Progenitor cell of endocrine pancreas (in vitro differentiated cells): Measurements from ENCODE around the gene TARS2. TPM values are rescaled to one million over a fixed set of nuclear protein-coding genes. Genes with fewer than 3 reads are reported as not detected.
A peak's percentile ranks its signal among the peaks of the same experiment; 100 is the strongest.

ENCODE experiments used
- DNase-seq: peaks from one replicate; pipeline ENCODE4 v3.0.0; 2021; ENCODE audit warnings: low spot score; ENCODE audit not compliant: unreplicated experiment
- H3K27ac Mint-ChIP-seq: 2 replicates; pipeline ENCODE4 v1.8.0; 2021; ENCODE audit warnings: mild to moderate bottlenecking, moderate library complexity, mixed read lengths
- H3K27me3 Mint-ChIP-seq: 2 replicates; pipeline ENCODE4 v1.8.0; 2021; ENCODE audit warnings: mixed read lengths
- H3K36me3 Mint-ChIP-seq: 2 replicates; pipeline ENCODE4 v1.8.0; 2022; ENCODE audit warnings: mixed read lengths; ENCODE audit not compliant: insufficient read depth
- H3K4me1 Mint-ChIP-seq: 2 replicates; pipeline ENCODE4 v1.8.0; 2021; ENCODE audit warnings: low read depth, mixed read lengths
- H3K4me3 Mint-ChIP-seq: 2 replicates; pipeline ENCODE4 v1.8.0; 2021; ENCODE audit warnings: low read depth, mild to moderate bottlenecking, moderate library complexity, mixed read lengths
- H3K9me3 Mint-ChIP-seq: 2 replicates; pipeline ENCODE4 v1.8.0; 2021; ENCODE audit warnings: low read depth, mixed read lengths
- total RNA-seq: library from RNA; stranded (reverse); gene quantifications from 2 replicates; pipeline ENCODE4 v1.2.1, GENCODE V29; 2021
- TF ChIP-seq, protein P1 (sequence below): fragments of 200-600 bp; sonication (generic); IDR thresholded peaks from one replicate; pipeline ENCODE4 v1.5.0; 2021; ENCODE audit warnings: antibody characterized with exemption, mild to moderate bottlenecking; ENCODE audit not compliant: unreplicated experiment

Gene TARS2
- total RNA-seq, 1 donor from 2014 or later: 30.8 TPM

GRCh38 chr1:150484431-150484830 is 2.8 kb upstream of the TARS2 start:
- H3K27me3 Mint-ChIP-seq: peaks cover 4% of the 10 kb centered on the region

DNA sequence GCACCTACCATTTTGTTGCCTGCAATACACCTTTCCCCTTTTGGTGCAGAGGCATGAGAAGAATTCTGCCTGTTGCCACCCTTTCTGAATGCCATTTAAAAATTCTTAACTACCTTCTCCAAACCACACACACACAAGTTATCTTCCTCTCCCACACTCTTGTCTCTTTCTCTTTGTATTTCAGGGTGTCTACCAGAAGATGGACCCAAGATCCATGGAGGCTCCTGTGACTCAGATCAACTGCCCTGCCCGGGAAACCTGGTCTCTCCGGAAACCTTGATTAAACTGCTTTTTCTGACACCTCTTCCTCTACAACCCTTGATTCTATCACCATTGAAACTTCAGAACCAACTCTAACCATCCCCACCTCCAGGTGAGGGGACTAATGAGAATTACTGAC is 2.4 kb upstream of the TARS2 start:
- Mint-ChIP-seq H3K27me3 (peaks cover 4% of the 10 kb centered on the region), H3K36me3 (peaks cover 2% of the 10 kb centered on the region), H3K4me1 (peaks cover 11% of the 10 kb centered on the region), H3K27ac (peak overlapping the region; percentile 43), H3K4me3 (no peak overlapping the region), H3K9me3 (no peaks in the 10 kb centered on the region)
- no peak for DNase-seq
- TF ChIP-seq, protein P1, sequence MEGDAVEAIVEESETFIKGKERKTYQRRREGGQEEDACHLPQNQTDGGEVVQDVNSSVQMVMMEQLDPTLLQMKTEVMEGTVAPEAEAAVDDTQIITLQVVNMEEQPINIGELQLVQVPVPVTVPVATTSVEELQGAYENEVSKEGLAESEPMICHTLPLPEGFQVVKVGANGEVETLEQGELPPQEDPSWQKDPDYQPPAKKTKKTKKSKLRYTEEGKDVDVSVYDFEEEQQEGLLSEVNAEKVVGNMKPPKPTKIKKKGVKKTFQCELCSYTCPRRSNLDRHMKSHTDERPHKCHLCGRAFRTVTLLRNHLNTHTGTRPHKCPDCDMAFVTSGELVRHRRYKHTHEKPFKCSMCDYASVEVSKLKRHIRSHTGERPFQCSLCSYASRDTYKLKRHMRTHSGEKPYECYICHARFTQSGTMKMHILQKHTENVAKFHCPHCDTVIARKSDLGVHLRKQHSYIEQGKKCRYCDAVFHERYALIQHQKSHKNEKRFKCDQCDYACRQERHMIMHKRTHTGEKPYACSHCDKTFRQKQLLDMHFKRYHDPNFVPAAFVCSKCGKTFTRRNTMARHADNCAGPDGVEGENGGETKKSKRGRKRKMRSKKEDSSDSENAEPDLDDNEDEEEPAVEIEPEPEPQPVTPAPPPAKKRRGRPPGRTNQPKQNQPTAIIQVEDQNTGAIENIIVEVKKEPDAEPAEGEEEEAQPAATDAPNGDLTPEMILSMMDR: no peak

More at GRCh38 chr1:150484431-150484830, 2.8 kb upstream of the TARS2 start:
- TF ChIP-seq, protein P1: no peak
- peaks cover 12% of the 10 kb centered on the region for H3K4me1 Mint-ChIP-seq
- no peak overlapping the region for H3K4me3 Mint-ChIP-seq
- no peak overlapping the region for H3K27ac Mint-ChIP-seq
- no peaks in the 10 kb centered on the region for H3K9me3 Mint-ChIP-seq
- peaks cover 2% of the 10 kb centered on the region for H3K36me3 Mint-ChIP-seq
- no peak for DNase-seq

DNA sequence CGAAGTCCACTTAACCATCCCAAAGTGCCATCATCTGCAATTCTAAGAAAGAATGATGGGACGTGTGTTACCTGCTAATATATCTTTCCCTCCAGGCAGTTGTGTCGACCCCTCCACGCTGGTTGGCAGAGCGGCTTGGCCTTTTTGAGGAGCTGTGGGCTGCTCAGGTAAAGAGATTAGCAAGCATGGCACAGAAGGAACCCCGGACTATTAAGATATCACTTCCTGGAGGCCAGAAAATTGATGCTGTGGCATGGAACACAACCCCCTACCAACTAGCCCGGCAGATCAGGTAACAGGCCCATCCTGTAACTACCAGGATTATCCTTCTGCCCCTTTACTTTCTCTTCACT is 520 bp downstream of the TARS2 start:
- DNase-seq: no peak
- TF ChIP-seq, protein P1: no peak
- peak overlapping the region; percentile 93 for H3K27ac Mint-ChIP-seq
- H3K4me1 Mint-ChIP-seq: peaks cover 8% of the 10 kb centered on the region
- peaks cover 12% of the 10 kb centered on the region for H3K36me3 Mint-ChIP-seq
- H3K4me3 Mint-ChIP-seq: peak overlapping the region; percentile 90
- H3K27me3 Mint-ChIP-seq: peaks cover 4% of the 10 kb centered on the region
- no peaks in the 10 kb centered on the region for H3K9me3 Mint-ChIP-seq

GRCh38 chr1:150493175-150493574 is 6.0 kb downstream of the TARS2 start:
- DNase-seq: no peak
- H3K36me3 Mint-ChIP-seq: peaks cover 17% of the 10 kb centered on the region
- no peak overlapping the region for H3K27ac Mint-ChIP-seq
- no peak overlapping the region for H3K4me3 Mint-ChIP-seq
- no peaks in the 10 kb centered on the region for H3K9me3 Mint-ChIP-seq
- TF ChIP-seq, protein P1: no peak
- peaks cover 2% of the 10 kb centered on the region for H3K4me1 Mint-ChIP-seq
- H3K27me3 Mint-ChIP-seq: no peaks in the 10 kb centered on the region

- Mint-ChIP-seq H3K4me3 (no peak overlapping the region), H3K36me3 (peaks cover 17% of the 10 kb centered on the region), H3K27ac (no peak overlapping the region), H3K27me3 (no peaks in the 10 kb centered on the region), H3K4me1 (no peaks in the 10 kb centered on the region), H3K9me3 (no peaks in the 10 kb centered on the region)
- TF ChIP-seq, protein P1: no peak
- DNase-seq: no peak
Measured at GRCh38 chr1:150498342-150498741, 11.1 kb downstream of the TARS2 start.
